A549 (cell line): ENCODE data around the gene PCBP4.

Experiments used
- CHD2 ChIP-seq: fragments of 150-350 bp; IDR thresholded peaks from 2 replicates; pipeline ENCODE4 v1.6.1; 2014; ENCODE audit warnings: low read length; ENCODE audit not compliant: partially characterized antibody
- CHD4 ChIP-seq: fragments of 200-600 bp; sonication (generic); IDR thresholded peaks from 2 replicates; pipeline ENCODE4 v1.6.1; 2016; ENCODE audit warnings: antibody characterized with exemption, mild to moderate bottlenecking, borderline replicate concordance
- EP300 ChIP-seq, 2 experiments: fragments of >200 bp; sonication (Bioruptor Twin); formaldehyde crosslinking; IDR thresholded peaks; 2 replicates in 1 of 2; 3 replicates in 1 of 2; pipeline ENCODE4 v1.6.1; 2016 to 2017
- MYC ChIP-seq: IDR thresholded peaks from 2 replicates; pipeline ENCODE4 v1.6.1; 2012; ENCODE audit warnings: mild to moderate bottlenecking, inconsistent platforms, low read length, improper control_type of control experiment, borderline replicate concordance
- TF ChIP-seq, protein P1 (sequence below): fragments of >200 bp; sonication (Bioruptor Twin); formaldehyde crosslinking; IDR thresholded peaks from 3 replicates; pipeline ENCODE4 v1.5.1; 2016

DNA sequence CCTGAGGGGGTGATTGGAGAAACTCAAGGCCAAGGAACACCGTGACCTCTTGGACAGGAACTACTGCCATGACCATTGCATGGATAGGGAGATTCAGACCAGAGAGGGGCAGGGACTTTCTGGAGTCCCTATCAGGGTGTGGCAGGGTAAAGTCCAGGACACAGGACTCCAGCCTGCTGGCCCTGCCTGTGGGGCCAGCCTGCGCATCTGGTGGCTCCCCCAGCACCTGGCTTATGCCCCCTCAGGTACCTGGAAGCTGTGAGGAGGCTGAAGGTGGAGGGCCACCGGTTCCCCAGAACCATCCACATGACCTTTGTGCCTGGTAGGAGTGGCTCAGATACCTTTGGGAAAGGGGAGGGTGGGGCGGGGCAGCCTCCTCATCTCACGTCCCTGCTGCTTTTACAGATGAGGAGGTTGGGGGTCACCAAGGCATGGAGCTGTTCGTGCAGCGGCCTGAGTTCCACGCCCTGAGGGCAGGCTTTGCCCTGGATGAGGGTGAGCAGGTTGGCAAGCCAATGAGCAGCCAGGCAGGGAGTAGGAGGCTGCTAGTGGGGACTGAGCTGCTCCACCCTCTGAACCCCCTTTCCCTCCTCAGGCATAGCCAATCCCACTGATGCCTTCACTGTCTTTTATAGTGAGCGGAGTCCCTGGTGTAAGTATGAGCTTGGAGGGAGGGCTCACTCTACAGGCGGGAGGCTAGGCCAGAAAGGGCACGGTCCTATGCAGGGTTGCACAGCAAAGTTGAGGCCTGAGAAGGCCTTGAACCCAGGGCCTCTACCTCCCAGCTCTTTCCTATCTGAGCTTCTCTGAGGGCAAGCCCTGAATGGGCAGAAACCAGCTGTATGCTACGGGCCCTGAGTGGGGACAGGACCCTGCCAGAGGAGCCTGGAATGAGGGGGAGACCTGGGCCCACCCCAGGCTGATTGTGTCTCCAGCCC lies 19.0 kb upstream of the PCBP4 start:
- TF ChIP-seq MYC (no peak), CHD4 (no peak), EP300 (IDR thresholded peaks at IDR 0.05) (no peak), CHD2 (no peak)
- TF ChIP-seq, protein P1, sequence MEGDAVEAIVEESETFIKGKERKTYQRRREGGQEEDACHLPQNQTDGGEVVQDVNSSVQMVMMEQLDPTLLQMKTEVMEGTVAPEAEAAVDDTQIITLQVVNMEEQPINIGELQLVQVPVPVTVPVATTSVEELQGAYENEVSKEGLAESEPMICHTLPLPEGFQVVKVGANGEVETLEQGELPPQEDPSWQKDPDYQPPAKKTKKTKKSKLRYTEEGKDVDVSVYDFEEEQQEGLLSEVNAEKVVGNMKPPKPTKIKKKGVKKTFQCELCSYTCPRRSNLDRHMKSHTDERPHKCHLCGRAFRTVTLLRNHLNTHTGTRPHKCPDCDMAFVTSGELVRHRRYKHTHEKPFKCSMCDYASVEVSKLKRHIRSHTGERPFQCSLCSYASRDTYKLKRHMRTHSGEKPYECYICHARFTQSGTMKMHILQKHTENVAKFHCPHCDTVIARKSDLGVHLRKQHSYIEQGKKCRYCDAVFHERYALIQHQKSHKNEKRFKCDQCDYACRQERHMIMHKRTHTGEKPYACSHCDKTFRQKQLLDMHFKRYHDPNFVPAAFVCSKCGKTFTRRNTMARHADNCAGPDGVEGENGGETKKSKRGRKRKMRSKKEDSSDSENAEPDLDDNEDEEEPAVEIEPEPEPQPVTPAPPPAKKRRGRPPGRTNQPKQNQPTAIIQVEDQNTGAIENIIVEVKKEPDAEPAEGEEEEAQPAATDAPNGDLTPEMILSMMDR: no peak
